ENCODE results near the gene HM13.

DNA sequence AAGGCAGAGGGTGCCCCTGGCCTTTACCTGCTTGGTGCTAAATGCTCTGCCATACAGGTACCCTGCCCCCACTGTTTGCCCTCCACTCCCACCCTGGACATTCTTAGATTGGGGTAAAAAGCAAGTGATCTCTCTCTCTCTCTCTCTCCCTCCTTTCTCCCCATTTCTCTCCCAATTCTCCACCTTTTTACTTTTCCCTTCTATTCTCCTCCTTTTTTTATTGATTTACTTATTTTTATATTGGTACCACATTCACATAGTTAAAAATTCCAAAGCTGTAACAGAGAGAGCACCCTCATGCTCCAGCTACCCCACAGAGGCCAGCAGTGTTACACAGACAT, 53.1 kb downstream of the HM13 start:
- no peak for TF ChIP-seq RAD21 (conservative IDR thresholded peaks at IDR 0.05 in 1 of 2, IDR thresholded peaks at IDR 0.05 in 1 of 2)
- TF ChIP-seq PBX3 (IDR thresholded peaks at IDR 0.05), result no peak

All from A549 (cell line).